GM23338 (cell line): ENCODE data around the gene COL5A2. TPM values are rescaled to one million over a fixed set of nuclear protein-coding genes. Genes with fewer than 3 reads are reported as not detected.

Experiments used
- CREB1 ChIP-seq: fragments of 250-450 bp; sonication (Bioruptor Pico); IDR thresholded peaks from 2 replicates; pipeline ENCODE4 v1.5.0; 2020; ENCODE audit warnings: low read depth, mild to moderate bottlenecking, moderate library complexity
- EZH2 ChIP-seq: fragments of 200-600 bp; sonication (generic); IDR thresholded peaks from one replicate; pipeline ENCODE4 v1.8.0; 2017; ENCODE audit warnings: antibody characterized with exemption, mild to moderate bottlenecking, low read depth; ENCODE audit not compliant: unreplicated experiment
- JUNB ChIP-seq: IDR thresholded peaks from one replicate; pipeline ENCODE4 v1.6.1; 2016; ENCODE audit warnings: antibody characterized with exemption; ENCODE audit not compliant: unreplicated experiment
- NANOG ChIP-seq: IDR thresholded peaks from 2 replicates; pipeline ENCODE4 v1.6.1; 2016; ENCODE audit warnings: antibody characterized with exemption, borderline replicate concordance
- ZNF331 ChIP-seq: fragments of 250-450 bp; sonication (Bioruptor Pico); IDR thresholded peaks from 2 replicates; pipeline ENCODE4 v1.5.0; 2020; ENCODE audit warnings: low read depth, mild to moderate bottlenecking, moderate library complexity
- polyA plus RNA-seq: library from polyadenylated mRNA; unstranded; fragments of >200 nt; fragmentation: Nextera tagmentation; extraction: Ambion mirVana; gene quantifications from 2 replicates; pipeline ENCODE4 v1.2.1, GENCODE V29; 2016
- total RNA-seq: library from RNA; depleted of rRNA; stranded (reverse); fragments of >200 nt; shearing (Covaris generic); gene quantifications from 2 replicates; pipeline ENCODE4 v1.2.3, GENCODE V29; 2014
- TF ChIP-seq, protein P1 (sequence below): fragments of 250-450 bp; sonication (Bioruptor Pico); IDR thresholded peaks from 2 replicates; pipeline ENCODE4 v1.5.0; 2020; ENCODE audit warnings: mild to moderate bottlenecking, moderate library complexity
- TF ChIP-seq, protein P2 (sequence below), 2 experiments: fragments of 200-600 bp in 1 of 2; sonication (generic) in 1 of 2; conservative IDR thresholded peaks; 2 replicates each; pipeline versions ENCODE4 v1.5.1 to v1.6.1; 2016 to 2017; ENCODE audit warnings: antibody characterized with exemption in 2 of 2, low read depth in 2 of 2, mild to moderate bottlenecking in 2 of 2, moderate library complexity in 1 of 2
- TF ChIP-seq, protein P3 (sequence below): IDR thresholded peaks from 2 replicates; pipeline ENCODE4 v1.6.1; 2016; ENCODE audit warnings: antibody characterized with exemption

COL5A2 gene
- total and polyA plus RNA-seq, 2 experiments from 2014 or later, result 6.7 to 19.7 TPM

DNA sequence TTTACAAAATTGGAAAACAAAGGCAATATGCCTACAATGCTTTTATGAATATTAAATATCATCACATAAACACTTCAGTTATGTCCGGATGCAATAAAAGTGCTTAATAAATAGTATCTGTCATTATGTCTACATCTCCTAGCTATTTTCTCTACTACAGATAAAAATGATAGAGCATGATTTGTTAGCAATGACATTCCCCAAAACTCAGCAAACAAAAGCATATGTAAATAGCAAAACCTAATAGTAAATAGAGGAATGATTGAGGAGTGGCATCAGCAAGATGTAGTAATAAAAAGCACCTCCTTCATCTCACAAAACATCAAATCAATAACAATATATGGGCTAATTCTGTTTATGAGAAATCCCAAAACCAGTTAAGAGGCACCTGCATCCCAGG is 46.5 kb upstream of the COL5A2 start (continued):
- TF ChIP-seq, protein P1, sequence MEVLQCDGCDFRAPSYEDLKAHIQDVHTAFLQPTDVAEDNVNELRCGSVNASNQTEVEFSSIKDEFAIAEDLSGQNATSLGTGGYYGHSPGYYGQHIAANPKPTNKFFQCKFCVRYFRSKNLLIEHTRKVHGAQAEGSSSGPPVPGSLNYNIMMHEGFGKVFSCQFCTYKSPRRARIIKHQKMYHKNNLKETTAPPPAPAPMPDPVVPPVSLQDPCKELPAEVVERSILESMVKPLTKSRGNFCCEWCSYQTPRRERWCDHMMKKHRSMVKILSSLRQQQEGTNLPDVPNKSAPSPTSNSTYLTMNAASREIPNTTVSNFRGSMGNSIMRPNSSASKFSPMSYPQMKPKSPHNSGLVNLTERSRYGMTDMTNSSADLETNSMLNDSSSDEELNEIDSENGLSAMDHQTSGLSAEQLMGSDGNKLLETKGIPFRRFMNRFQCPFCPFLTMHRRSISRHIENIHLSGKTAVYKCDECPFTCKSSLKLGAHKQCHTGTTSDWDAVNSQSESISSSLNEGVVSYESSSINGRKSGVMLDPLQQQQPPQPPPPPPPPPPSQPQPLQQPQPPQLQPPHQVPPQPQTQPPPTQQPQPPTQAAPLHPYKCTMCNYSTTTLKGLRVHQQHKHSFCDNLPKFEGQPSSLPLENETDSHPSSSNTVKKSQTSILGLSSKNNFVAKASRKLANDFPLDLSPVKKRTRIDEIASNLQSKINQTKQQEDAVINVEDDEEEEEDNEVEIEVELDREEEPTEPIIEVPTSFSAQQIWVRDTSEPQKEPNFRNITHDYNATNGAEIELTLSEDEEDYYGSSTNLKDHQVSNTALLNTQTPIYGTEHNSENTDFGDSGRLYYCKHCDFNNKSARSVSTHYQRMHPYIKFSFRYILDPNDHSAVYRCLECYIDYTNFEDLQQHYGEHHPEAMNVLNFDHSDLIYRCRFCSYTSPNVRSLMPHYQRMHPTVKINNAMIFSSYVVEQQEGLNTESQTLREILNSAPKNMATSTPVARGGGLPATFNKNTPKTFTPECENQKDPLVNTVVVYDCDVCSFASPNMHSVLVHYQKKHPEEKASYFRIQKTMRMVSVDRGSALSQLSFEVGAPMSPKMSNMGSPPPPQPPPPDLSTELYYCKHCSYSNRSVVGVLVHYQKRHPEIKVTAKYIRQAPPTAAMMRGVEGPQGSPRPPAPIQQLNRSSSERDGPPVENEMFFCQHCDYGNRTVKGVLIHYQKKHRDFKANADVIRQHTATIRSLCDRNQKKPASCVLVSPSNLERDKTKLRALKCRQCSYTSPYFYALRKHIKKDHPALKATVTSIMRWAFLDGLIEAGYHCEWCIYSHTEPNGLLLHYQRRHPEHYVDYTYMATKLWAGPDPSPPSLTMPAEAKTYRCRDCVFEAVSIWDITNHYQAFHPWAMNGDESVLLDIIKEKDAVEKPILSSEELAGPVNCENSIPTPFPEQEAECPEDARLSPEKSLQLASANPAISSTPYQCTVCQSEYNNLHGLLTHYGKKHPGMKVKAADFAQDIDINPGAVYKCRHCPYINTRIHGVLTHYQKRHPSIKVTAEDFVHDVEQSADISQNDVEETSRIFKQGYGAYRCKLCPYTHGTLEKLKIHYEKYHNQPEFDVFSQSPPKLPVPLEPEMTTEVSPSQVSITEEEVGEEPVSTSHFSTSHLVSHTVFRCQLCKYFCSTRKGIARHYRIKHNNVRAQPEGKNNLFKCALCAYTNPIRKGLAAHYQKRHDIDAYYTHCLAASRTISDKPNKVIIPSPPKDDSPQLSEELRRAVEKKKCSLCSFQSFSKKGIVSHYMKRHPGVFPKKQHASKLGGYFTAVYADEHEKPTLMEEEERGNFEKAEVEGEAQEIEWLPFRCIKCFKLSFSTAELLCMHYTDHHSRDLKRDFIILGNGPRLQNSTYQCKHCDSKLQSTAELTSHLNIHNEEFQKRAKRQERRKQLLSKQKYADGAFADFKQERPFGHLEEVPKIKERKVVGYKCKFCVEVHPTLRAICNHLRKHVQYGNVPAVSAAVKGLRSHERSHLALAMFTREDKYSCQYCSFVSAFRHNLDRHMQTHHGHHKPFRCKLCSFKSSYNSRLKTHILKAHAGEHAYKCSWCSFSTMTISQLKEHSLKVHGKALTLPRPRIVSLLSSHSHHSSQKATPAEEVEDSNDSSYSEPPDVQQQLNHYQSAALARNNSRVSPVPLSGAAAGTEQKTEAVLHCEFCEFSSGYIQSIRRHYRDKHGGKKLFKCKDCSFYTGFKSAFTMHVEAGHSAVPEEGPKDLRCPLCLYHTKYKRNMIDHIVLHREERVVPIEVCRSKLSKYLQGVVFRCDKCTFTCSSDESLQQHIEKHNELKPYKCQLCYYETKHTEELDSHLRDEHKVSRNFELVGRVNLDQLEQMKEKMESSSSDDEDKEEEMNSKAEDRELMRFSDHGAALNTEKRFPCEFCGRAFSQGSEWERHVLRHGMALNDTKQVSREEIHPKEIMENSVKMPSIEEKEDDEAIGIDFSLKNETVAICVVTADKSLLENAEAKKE, result no peak
- TF ChIP-seq CREB1, result no peak
- TF ChIP-seq NANOG, result no peak
- no peak for TF ChIP-seq EZH2
- no peak for TF ChIP-seq JUNB
- no peak for TF ChIP-seq ZNF331 (CRISPR knock-in tag)
- TF ChIP-seq, protein P2, sequence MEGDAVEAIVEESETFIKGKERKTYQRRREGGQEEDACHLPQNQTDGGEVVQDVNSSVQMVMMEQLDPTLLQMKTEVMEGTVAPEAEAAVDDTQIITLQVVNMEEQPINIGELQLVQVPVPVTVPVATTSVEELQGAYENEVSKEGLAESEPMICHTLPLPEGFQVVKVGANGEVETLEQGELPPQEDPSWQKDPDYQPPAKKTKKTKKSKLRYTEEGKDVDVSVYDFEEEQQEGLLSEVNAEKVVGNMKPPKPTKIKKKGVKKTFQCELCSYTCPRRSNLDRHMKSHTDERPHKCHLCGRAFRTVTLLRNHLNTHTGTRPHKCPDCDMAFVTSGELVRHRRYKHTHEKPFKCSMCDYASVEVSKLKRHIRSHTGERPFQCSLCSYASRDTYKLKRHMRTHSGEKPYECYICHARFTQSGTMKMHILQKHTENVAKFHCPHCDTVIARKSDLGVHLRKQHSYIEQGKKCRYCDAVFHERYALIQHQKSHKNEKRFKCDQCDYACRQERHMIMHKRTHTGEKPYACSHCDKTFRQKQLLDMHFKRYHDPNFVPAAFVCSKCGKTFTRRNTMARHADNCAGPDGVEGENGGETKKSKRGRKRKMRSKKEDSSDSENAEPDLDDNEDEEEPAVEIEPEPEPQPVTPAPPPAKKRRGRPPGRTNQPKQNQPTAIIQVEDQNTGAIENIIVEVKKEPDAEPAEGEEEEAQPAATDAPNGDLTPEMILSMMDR (conservative IDR thresholded peaks at IDR 0.05; ENCODE audit: low read depth in 2 of 2), result no peak
- TF ChIP-seq, protein P3, sequence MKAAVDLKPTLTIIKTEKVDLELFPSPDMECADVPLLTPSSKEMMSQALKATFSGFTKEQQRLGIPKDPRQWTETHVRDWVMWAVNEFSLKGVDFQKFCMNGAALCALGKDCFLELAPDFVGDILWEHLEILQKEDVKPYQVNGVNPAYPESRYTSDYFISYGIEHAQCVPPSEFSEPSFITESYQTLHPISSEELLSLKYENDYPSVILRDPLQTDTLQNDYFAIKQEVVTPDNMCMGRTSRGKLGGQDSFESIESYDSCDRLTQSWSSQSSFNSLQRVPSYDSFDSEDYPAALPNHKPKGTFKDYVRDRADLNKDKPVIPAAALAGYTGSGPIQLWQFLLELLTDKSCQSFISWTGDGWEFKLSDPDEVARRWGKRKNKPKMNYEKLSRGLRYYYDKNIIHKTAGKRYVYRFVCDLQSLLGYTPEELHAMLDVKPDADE, result no peak
